Neural crest cell (in vitro differentiated cells): ENCODE results near the gene USP6. TPM values are rescaled to one million over a fixed set of nuclear protein-coding genes. Genes with fewer than 3 reads are reported as not detected.

Experiments used
- DNase-seq: peaks from one replicate; pipeline ENCODE4 v3.0.0; 2021; ENCODE audit warnings: low read depth, mixed read lengths, low spot score
- H3K27ac Mint-ChIP-seq: one replicate; pipeline ENCODE4 v1.8.0; 2021; ENCODE audit warnings: mild to moderate bottlenecking, mixed read lengths; ENCODE audit not compliant: unreplicated experiment
- H3K27me3 Mint-ChIP-seq: 2 replicates; pipeline ENCODE4 v1.8.0; 2021; ENCODE audit warnings: low read depth, mild to moderate bottlenecking, mixed read lengths
- H3K36me3 Mint-ChIP-seq: 2 replicates; pipeline ENCODE4 v1.8.0; 2021; ENCODE audit warnings: low read depth, mild to moderate bottlenecking, mixed read lengths
- H3K4me1 Mint-ChIP-seq: 2 replicates; pipeline ENCODE4 v1.8.0; 2021; ENCODE audit warnings: mixed read lengths
- H3K4me3 Mint-ChIP-seq: one replicate; pipeline ENCODE4 v1.8.0; 2021; ENCODE audit warnings: mild to moderate bottlenecking, mixed read lengths
- H3K9me3 Mint-ChIP-seq: 2 replicates; pipeline ENCODE4 v1.8.0; 2021; ENCODE audit warnings: mixed read lengths
- CTCF ChIP-seq: fragments of 200-600 bp; sonication (generic); conservative IDR thresholded peaks from 2 replicates; pipeline ENCODE4 v1.5.0; 2021; ENCODE audit warnings: antibody characterized with exemption, mild to moderate bottlenecking
- total RNA-seq: library from RNA; stranded (reverse); gene quantifications from 2 replicates; pipeline ENCODE4 v1.2.1, GENCODE V29; 2021

The USP6 gene
- total RNA-seq, 1 donor from 2014 or later: 0.26 TPM

- Mint-ChIP-seq H3K27me3 (peaks cover 12% of the 10 kb centered on the region), H3K27ac (no peak overlapping the region), H3K4me1 (no peaks in the 10 kb centered on the region), H3K9me3 (peaks cover 49% of the 10 kb centered on the region), H3K36me3 (peaks cover 86% of the 10 kb centered on the region), H3K4me3 (peak overlapping the region; percentile 16)
- no peak for DNase-seq
- TF ChIP-seq CTCF: no peak
Observed at GRCh38 chr17:5183410-5183793, 67.6 kb downstream of the USP6 start.

DNA sequence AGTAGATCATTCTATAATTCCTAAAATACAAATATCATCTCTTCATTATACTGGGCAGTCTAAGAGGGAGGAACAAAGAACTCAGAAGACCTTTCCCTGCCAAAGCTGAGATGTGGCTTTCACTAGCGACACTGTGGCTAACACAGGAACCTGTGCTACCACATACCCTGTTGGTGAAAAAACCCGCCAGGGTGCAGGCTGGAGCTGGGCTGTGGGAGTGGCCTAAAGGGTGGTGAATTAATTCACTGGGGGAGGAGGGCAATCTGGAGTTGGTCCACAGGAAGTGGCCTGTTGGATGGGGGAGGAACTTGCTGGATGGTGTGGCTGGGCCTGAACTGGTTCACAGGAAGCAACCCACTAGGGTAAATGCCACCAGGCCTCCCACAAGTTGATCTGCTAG, 68.5 kb downstream of the USP6 start:
- Mint-ChIP-seq H3K27ac (no peak overlapping the region), H3K36me3 (peaks cover 82% of the 10 kb centered on the region), H3K4me3 (no peak overlapping the region), H3K4me1 (no peaks in the 10 kb centered on the region), H3K9me3 (peaks cover 45% of the 10 kb centered on the region), H3K27me3 (peaks cover 12% of the 10 kb centered on the region)
- TF ChIP-seq CTCF: no peak
- DNase-seq: no peak

- peak; percentile 93 for DNase-seq
- peak within 1 kb of the TSS; percentile 96 for H3K4me3 Mint-ChIP-seq
- H3K27me3 Mint-ChIP-seq: no peaks in the 10 kb centered on the region
- H3K36me3 Mint-ChIP-seq: peaks cover 43% of the 10 kb centered on the region
- H3K4me1 Mint-ChIP-seq: peaks cover 24% of the 10 kb centered on the region
- TF ChIP-seq CTCF: peak; percentile 75
- peaks cover 26% of the 10 kb centered on the region for H3K9me3 Mint-ChIP-seq
- H3K27ac Mint-ChIP-seq: peak within 1 kb of the TSS; percentile 78
Observed at GRCh38 chr17:5191541-5192417, 75.9 kb downstream of the USP6 start, which contains the start of gene ZNF594. Gene ZNF594 (minus strand): TSS chr17:5191868. CDS start chr17:5184256, 7,612 bp downstream.

DNA sequence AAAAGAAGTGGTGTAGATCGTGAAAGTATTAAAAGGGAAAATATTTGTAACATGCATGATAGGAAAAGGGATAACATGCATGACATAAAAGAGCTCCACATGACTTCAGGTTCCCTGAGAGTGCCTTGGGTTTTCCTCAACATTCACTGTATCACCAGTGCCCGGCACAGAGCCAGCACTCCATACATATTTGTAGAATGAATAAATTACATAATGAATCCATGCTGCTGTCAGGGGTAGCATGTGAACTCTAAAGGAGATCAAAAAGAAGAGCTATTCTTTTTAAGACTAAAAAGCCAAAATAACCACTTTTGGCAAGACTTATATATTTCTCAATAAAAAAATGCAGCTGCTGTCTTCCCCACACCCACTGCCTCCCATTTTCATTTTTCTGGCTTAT, 78.5 kb downstream of the USP6 start:
- no peak for TF ChIP-seq CTCF
- no peak for DNase-seq
- Mint-ChIP-seq H3K4me3 (no peak overlapping the region), H3K4me1 (peaks cover 24% of the 10 kb centered on the region), H3K27ac (no peak overlapping the region), H3K9me3 (peaks cover 20% of the 10 kb centered on the region), H3K27me3 (no peaks in the 10 kb centered on the region), H3K36me3 (peaks cover 28% of the 10 kb centered on the region)

DNA sequence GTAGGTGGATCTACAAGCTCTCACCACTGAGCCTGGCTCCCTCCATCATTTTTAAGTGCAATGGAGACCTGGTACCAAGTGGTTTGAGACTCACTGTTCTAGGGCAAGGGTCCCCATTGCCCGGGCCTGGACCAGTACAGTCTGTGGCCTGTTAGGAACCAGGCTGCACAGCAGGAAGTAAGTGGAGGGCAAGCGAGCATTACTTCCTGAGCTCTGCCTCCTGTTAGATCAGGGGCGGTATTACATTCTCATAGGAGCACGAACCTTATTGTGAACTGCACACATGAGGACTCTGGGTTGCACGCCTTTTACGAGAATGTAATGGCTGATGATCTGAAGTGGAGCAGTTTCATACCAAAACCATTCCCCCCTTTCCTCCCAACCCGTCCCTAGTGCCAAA, 82.6 kb downstream of the USP6 start:
- H3K27me3 Mint-ChIP-seq: no peaks in the 10 kb centered on the region

More for the DNA sequence above, 82.6 kb downstream of the USP6 start:
- TF ChIP-seq CTCF: no peak
- H3K9me3 Mint-ChIP-seq: no peaks in the 10 kb centered on the region
- DNase-seq: no peak
- H3K4me3 Mint-ChIP-seq: no peak overlapping the region
- H3K36me3 Mint-ChIP-seq: no peaks in the 10 kb centered on the region
- no peaks in the 10 kb centered on the region for H3K4me1 Mint-ChIP-seq
- no peak overlapping the region for H3K27ac Mint-ChIP-seq
